NOMO-1 treated with DMSO at 0.1 percent for 48 hours (cell line): ENCODE results near the gene PNCK.
"Not testable (repeated sequence)": the region's sequence is repeated elsewhere in the genome, so short reads cannot be mapped to it uniquely, and the experiment has no call there.

Experiments
- DNase-seq: peaks from one replicate; lab custom pipeline; 2025; ENCODE audit not compliant: unreplicated experiment; lab: John Stamatoyannopoulos, UW

Gene PNCK

DNA sequence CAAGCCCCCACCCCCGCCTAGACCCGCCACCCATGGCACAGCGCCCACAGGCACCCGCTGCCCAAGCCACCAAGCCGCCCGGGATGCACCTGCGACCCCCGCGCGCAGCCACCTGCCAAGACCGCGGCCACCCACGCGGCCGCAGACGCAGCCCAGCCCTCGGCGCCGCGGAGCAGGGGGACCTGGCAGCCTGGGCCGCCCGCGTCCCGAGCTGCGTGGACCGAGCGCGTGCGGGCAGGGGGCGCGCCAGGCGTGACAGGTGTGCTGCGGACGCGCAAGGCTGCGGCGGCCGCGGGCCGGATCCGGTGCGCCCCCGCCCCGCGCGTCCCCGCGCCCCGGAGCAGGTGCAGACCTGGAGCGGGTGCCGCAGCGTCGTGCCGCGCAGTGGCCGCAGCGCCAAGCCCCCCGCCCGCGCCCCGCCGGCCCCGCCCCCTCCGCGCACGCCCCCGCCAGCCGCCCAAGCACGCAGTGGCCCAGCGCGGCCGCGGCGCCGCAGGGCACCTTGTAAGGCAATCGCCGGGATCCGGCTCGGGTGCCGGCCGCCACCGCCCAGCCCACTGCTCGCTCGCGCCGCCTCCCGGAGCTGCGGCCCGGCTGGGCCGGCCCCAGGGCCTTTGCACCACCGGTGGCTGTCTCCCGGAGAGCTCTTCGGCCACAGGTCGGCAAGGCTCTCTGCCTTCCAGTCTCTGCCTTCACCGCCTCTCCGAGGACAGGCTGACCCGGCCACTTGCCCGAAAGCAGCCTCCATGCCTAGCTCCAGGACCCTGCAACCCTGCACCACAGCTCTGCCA lies at the start of gene PNCK:
PNCK (minus strand) TSS at position 386 of the 791 bp plus-strand sequence. CDS start 737 bp downstream, outside the sequence.
- DNase-seq, result no peak

DNA sequence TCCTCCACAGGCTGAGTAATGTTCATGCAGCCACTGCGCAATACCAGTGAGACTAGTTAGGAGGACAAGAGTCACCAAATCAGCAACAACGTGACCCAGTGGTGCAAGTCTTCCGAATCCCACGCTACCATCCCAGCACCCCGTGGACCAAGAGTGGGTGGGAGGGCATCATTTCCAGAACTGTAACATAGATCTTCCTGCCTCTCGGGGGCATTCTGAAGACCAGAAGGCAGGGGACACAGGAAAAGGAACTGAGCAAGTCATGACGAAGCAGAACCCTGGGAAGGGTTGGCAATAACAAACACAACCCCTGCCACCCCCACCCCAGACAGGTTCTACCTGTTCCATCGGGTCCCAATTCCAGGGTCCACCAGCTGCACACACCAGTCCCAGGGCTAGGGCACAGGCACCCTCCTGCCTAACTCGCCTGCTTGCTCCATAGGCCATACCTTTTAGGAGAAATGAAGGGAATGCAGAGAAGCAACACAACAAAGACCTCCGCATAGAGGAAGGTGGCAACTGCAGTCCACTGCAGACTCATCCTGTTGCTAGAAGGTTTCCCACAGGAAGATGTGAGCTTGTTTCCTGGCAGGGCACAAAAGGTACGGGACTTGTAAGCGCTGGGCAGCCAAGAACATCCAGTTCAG lies 49.2 kb upstream of the PNCK start:
- peak; percentile 4 for DNase-seq

DNA sequence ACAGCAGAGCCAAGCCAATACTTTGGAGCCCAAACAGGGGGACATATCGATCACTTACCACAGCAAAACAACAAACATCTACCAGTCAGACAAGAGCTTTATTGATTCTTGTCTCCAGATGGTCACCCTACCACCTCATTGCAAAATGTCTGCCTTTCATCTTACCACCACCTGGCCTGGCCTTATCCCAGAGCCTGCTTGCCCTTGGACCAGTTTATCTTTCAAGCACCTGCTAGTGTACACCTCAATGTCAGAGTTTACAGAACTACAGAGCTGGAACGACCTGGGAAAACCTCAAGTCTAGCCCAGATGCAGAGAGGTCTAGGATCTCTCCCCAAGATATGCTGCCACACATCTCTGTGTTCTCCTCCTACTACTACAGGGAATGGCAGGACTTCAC lies 46.1 kb upstream of the PNCK start:
- no peak for DNase-seq

DNA sequence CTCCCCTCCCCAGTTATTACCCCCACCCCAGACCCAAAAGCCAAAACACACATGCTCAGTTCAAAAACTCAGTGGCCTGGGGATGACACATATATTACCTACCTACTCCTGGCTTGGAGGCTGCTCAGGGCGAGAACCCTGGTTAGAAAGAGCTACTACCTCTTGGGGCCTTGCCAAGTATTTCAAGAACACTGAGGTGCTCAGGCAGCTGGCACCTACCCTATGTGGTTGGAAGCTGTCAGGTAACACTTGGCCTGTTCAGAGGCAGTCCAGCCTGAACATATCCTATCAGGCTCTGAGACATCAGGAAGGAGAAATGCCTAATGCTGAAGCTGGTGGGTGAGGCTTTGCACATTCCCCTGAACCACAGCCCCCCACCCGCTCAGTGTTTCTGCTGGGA lies 45.6 kb upstream of the PNCK start:
- no peak for DNase-seq

DNA sequence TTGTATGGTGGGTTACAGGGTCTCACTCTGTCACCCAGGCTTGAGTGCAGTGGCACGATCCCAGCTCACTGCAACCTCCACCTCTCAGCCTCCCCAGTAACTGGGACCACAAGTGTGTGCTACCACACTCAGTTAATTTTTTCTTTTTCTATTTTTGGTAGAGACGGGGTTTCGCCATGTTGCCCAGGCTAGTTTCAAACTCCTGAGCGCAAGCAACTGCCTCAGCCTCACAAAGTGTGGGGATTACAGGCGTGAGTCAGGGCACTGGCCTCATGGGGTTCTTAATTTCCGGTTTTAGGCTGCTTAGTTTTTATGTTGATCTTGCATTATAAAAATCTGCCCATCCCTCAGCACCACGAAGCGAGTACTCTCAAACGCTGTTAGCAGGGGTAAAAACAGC lies 43.8 kb upstream of the PNCK start:
- DNase-seq, result no peak

DNA sequence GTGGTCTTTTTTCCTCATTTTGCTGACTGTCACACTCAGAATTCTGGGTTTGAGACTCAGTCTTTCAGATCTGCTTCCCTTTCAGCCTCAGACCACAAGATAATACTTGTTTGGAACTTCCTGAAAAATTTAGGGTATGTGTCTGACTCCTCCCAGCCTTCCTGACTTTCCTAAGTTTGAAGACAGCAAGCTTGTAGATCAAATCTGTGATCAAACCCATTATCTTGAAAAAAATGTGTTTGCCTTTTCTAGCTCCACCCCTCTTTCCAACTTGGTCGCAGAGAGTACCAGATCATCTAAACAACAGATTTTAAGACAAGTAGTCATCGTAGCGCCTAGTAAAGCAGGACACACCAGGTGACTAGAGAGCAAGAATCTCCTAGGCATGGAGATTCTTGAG lies 40.6 kb upstream of the PNCK start:
- DNase-seq, result no peak

DNA sequence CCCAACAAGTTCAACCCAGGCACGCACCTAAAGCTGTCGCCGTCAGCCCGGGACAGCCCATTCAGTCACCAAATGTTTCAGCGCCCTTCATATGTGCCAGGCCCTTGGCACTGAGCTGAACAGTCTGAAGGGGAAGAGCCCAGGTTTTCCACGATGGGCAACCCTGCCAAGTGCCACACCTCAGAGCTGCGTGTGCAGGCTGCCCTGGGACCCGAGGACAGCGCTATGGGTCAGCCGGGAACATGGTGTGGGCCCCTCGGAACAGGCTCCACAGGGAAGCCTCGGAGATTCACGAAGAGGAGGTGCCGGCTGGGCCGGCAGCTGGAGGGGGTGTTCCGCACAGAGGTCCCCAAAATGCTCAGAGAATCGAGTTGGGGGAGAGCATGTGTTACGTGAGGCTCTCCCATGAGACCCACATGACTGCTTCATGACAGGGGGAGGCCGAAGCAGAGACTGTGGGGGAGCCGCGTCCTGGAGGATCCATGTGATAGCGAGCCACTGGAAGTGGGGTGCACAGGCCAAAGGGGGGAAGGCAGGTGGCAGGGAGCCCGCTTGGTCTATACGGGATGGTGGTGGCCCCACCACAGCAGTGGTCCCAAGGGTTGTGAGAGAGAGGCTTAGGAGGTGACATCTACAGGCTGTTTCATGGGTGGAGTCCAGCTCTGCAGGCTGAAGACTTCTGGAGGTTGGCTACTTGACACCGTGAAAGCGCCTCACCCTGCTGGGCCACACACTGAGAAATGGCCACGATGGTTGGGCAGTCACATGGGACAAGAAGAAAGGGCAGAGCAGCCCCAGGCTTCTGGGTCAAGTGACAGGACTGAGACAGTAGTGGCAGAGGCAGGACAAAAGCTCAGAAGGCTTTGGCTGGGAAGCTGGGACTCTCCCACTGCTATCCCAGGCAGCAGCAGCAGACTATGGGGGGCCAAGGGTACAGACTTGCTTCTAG lies 36.4 kb upstream of the PNCK start:
- DNase-seq, result no peak

DNA sequence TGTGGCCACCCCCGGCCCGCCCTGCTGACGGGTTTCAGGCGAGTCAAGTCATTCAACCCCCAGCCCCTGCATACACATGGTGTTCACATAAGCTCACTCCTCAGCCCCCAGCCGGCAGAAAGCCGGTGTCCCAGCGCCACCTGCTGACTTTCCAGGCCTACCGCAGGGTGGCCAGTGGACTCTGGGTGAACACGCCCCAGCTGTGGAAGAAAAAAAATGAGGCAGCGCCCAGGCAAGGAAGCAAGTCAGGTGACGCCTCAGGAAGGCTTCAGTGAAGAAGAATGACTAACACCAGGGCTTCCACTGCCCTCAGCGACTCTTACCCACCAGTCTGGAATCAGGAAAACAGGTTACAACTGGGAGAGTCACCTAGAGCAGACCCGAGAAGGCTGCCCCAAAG lies 34.8 kb upstream of the PNCK start:
- DNase-seq, result peak; percentile 15

DNA sequence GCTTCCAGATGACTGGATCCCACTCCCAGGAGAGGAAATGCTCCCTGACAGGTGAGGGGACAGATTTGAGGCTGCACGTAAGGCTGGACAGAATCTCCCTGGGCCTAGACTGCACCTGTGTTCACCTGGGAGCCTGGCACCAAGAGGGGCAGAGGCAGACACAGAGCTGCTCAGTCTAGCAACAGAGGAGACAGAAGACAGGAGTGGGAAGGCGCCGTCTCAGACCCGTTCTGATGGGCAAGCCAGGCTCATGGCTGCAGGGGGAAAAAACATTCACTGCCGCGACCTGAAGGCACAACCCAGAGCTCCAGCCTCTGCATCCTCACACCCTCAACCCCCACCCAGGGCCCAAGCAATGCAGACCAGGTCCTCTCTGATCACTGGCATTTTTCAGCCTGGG lies 33.8 kb upstream of the PNCK start:
- DNase-seq, result no peak

DNA sequence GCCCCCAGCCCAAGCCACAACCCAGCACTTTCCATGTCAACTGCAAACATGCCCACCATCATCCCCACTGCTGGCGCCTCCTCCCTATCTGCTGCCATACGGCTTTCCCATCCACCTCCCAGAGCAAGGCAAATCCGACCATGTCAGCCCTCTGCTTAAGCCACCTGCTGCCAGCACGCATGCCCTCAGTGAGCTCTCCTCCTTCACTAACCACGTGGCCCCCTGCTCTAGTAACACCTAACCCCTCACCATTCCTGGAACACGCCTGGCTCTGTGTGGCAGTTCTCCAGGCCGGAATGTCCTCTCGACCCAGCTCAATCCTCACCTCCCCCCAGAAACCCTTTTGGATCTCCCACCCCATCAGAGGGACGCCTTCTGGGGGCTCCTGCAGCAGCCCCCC lies 33.2 kb upstream of the PNCK start:
- DNase-seq, result no peak

DNA sequence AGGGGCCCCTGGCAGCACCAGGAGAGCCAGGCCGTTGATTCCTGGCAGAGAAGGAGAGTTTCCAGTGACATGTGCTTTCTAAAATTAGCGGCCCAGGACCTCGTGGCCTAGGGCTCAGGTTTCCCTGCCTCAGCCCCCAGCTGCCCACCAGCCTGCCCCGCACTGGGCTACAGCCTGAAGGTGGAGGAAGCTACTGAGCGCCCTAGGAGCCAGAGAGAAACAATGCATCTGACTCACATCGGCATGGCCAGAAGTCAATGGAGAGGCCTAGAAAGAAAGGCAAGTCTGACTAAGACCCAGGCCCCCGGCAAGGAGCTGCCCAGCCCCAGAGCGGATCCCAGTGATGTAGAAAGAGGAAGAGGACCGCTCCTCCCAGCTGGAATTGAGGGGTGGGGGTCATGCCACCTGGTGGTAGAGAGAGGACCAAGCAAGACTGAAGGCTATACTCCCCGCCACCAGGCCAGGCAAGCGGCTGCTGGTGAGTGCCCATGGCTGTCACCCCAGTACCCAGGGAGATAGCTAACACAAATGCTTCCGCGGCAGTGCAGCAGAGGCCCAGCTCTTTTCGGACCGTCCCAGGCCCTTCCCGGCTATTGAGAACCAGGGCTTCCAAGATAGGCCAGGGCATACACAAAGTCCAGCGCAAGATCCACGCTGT lies 31.9 kb upstream of the PNCK start:
- not testable (repeated sequence) for DNase-seq

DNA sequence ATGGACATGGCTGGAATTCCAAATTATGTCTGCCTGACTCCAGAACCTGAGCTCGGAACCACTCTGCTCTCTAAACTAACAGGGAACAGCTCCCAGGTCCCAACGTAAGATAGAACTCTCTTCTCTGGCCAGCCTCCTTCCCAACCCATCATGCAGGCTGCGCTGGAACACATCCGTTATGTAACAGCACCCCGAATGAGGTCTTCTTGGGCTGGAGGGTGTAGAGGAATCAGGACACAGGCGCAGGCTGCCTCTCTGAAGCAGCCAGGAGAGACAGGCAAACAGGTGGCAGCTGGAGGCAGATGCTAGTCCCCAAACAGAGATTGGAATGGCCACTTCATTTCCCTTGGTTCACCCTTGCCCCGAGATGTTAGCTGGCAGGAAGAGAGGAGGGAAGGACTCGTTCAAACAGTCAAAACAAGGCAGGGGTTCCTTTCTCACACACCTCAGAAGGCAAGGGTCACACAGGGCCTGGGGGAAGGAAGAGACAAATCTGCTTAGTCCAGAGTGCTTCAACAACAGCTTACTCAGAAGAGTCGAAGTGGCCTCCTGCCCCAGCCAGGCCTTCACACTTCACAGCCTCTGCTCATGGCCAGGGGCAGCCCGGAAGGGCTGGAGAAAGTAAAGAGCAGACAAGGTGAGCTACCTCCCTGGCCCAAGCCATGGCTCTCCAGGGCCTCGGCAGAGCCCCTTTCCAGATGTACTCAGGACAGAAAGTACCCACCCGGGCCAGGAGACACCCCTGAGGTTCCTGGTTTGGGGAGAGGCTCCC lies 31.2 kb upstream of the PNCK start:
- not testable (repeated sequence) for DNase-seq

DNA sequence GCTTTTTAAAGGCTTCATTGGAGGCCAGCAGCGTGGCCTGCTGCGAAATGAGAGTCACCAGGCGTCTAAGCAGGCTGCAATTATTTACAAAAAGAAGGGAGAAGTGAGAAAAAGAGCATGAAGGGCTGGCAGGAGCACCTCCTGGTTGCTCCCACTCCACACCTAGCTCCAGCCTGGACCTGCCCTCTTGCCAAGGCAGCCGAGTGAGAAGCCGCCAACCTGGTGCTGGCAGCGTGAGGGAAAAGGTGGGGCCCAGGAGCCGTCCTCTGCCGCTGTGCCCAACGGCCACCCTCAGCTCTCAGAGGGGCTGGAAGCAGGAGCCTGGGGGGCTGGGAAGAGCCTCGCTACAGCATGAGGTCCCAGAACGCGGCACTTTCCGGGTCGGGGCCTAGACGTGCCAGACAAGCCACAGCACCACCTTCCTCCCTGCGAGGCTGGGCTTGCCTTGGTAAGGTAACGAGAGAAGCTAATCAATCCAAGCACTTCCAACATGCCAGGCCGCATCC lies 30.5 kb upstream of the PNCK start:
- no peak for DNase-seq

DNA sequence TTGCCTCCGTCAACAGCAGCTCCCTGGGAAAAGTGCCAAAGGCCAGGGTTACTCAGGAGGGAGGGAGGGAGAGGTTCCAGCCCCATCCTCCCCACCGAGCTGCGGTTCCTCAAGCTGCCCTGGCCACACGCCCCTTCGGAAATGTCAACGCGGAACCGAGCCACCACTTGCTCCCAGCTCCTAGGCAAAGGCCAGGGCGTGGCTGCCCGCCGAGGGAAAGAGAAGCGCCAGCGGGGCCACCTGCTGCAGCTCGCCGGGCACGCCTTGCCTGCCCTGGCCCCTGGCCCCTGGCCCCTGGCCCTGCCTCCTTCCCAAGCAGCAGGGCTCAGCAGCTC lies 29.4 kb upstream of the PNCK start:
- DNase-seq, result no peak

DNA sequence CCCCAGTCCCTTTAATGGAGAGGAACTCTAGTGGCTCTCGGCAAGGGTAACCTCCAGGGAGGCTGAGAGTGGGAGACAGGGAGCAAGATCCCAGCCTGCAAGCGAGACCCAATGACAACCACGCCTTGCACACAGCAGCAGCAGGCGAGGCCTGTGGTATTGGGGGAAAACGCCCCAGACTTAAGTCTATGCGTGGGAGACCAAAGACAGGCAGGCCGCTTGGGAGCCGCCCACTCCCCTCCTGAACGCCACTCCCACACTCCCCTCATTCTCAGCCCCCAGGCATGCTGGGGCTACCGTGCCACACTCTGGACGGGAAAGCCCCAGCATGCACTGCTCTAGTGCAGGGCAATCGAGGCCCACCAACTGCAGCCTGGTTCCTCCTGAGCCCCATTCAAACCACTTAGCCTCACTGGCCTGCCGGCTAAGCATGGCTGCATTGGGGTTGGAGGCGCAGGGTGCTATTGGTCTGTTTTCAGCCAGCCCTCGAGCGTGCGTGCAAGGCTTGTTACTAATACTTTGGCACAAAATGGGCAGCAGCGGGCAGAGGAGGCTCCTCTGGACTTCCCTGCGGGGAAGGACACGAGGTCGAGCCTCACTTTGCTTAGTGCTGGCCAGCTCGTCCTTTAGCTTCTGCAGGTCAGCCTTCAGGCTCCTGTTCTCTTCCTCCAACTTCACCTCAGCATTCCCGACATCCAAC lies 28.9 kb upstream of the PNCK start:
- no peak for DNase-seq

DNA sequence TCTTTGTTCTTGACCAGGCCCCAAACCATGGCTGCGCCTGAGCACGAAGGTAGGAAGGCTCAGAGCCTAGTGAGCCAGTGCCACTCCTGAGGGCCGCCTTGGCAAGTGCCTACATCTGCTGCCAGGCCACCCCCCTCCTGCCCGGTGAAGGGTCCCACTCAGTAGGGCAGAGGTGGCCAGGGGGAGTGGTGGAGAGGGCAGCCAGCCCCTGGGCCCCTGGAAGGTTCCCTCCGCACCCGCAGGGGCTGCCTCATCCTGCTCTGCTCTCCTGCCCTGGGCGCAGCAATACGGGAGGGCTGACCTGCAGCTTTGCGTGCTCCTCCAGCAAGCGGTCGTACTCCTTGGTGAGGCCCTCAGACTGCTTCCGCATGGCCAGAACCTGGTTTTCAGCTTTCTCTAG lies 28.1 kb upstream of the PNCK start:
- no peak for DNase-seq

DNA sequence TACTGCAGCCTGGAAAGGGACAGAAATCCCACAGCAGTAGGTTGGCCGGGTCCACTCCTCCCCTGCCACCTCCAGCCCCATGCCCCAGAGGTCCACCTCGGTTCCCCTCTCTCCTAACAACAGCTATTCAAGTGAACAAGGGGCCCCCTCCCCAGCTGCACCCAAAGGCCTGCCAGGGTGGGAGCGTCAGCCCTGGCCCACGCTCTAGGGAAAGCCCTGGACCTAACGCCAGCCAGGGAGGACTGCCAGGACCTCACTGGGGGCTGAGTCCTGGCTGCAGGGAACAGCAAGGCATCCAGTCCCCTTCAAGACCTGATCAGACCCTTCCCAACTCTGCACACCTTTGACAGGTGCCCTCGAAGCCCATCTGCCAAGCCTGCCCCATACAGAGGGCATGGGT lies 27.4 kb upstream of the PNCK start:
- no peak for DNase-seq

DNA sequence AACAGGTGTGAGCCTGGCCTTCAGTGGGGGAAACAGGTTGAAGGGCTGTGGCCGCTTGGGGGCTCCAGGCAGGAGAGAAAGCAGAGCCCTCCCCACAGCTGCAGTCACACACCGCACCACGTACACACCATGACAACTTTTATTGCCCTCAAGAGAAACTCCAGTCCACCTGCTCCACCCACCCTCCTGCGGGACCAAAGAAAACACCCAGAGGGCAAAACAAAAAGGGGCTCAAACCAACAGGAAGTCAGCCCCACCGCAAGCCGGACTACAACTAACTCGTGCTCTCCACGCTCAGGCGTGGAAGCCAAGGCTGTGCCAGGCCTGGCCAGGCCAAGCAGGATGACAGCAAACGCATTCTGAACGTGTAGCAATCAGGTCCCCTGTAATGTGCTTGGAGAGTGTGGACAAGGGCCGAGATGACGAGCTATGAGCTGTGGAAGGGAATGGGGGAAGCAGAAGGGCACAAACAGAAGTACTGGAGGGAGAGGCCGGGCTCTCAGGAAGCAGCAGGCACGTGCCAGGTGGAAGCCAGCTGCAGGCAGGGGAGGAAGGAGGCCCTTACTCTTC lies 26.8 kb upstream of the PNCK start:
- no peak for DNase-seq

DNA sequence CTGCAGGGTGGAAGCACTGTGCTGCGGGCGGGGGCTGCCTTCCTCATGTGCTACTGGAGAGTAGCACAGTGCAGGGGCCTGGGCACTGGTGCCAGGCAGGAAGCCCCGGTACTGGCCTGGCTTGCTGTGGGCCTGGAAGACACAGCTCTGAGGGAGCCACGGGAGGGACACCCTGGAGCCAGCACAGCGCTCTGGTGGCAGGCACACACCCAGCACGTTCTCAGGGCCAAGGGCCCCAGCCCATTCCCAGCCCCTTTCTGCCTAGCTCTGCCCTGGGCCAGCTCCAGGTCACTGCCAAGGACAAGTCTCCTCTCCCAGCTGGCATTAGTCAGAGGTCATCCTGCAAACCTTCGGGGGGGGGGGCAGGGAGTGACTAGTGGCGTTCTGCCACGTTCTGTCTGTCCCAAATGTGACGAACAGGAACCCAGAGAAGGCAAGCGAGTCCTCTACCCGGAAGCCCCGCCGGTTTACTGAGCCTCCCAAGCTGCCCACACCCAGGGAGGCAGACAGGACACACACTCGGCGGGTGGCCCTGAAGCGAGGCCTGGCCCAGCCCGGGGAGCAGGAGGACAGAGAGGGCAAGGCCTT lies 26.3 kb upstream of the PNCK start:
- not testable (repeated sequence) for DNase-seq
